IMR-90 (cell line): ENCODE data around the gene HMCN1. TPM values are rescaled to one million over a fixed set of nuclear protein-coding genes. Genes with fewer than 3 reads are reported as not detected.

ENCODE experiments used
- ATAC-seq: fragments of 200-7000 bp; cut with Tn5 transposase; 2 replicates; pipeline ENCODE4 v1.9.1; 2020; ENCODE audit warnings: low read depth, mild to moderate bottlenecking, moderate library complexity
- Bru-seq: library from RNA; stranded (reverse); fragments of 400-500 nt; gene quantifications from one replicate; lab custom pipeline; 2021; lab: Mats Ljungman, UMichigan
- BruChase-seq, 2 experiments: library from RNA; stranded (reverse); fragments of 400-500 nt; gene quantifications; one replicate each; lab custom pipeline; 2021; lab: Mats Ljungman, UMichigan
- BruUV-seq: library from RNA; stranded (reverse); fragments of 400-500 nt; replicated peaks from 2 replicates; lab custom pipeline; 2021; lab: Mats Ljungman, UMichigan
- CTCF ChIA-PET: fragments of 300-600 bp; formaldehyde crosslinking; extraction: SDS; loops from one replicate; lab custom pipeline; 2021; ENCODE audit warnings: antibody characterized with exemption; lab: Yijun Ruan, JAX
- POLR2A ChIA-PET: fragments of 300-600 bp; sonication (Branson Sonifier 250); formaldehyde crosslinking; loops from one replicate; lab custom pipeline; 2022; ENCODE audit warnings: antibody characterized with exemption; ENCODE audit not compliant: unreplicated experiment; lab: Charles Lee
- DNase-seq: peaks from one replicate; pipeline ENCODE4 v3.0.0; 2013
- H2AFZ ChIP-seq: replicated peaks from 2 replicates; pipeline ENCODE3; 2013; ENCODE audit warnings: low read length, mild to moderate bottlenecking; ENCODE audit not compliant: poor library complexity
- H2AK5ac ChIP-seq: 2 replicates; pipeline ENCODE4 v1.6.1; 2013; ENCODE audit warnings: low read depth, low read length, inconsistent platforms
- H2AK9ac ChIP-seq: replicated peaks from 2 replicates; pipeline ENCODE3; 2013; ENCODE audit warnings: mild to moderate bottlenecking, low read depth, low read length, moderate library complexity; ENCODE audit not compliant: poor library complexity
- H2BK120ac ChIP-seq: 2 replicates; pipeline ENCODE4 v1.6.1; 2013; ENCODE audit warnings: low read depth, low read length, inconsistent platforms
- H2BK15ac ChIP-seq: 3 replicates; pipeline ENCODE4 v1.6.1; 2013; ENCODE audit warnings: low read depth, low read length, inconsistent platforms
- H2BK20ac ChIP-seq: 2 replicates; pipeline ENCODE4 v1.6.1; 2013; ENCODE audit warnings: low read depth, mild to moderate bottlenecking, inconsistent platforms, low read length, moderate library complexity
- H2BK5ac ChIP-seq: 2 replicates; pipeline ENCODE4 v1.6.1; 2013; ENCODE audit warnings: mild to moderate bottlenecking, low read depth, low read length, inconsistent platforms; ENCODE audit not compliant: poor library complexity, severe bottlenecking
- H3K14ac ChIP-seq: replicated peaks from 2 replicates; pipeline ENCODE4 v1.6.1; 2013; ENCODE audit warnings: low read depth, low read length, inconsistent platforms
- H3K18ac ChIP-seq: 2 replicates; pipeline ENCODE4 v1.6.1; 2013; ENCODE audit warnings: low read depth, low read length, control low read depth
- H3K23ac ChIP-seq: 2 replicates; pipeline ENCODE4 v1.6.1; 2013; ENCODE audit warnings: low read depth, low read length, inconsistent platforms
- H3K27ac ChIP-seq: 2 replicates; pipeline ENCODE4 v1.5.1; 2013; ENCODE audit warnings: mild to moderate bottlenecking, control low read depth, low read length; ENCODE audit not compliant: insufficient read depth
- H3K27me3 ChIP-seq: 2 replicates; pipeline ENCODE4 v1.6.1; 2013; ENCODE audit warnings: low read length; ENCODE audit not compliant: control insufficient read depth, insufficient read depth
- H3K36me3 ChIP-seq: 2 replicates; pipeline ENCODE4 v1.6.1; 2013; ENCODE audit warnings: low read length, mixed read lengths; ENCODE audit not compliant: control insufficient read depth, insufficient read depth
- H3K4ac ChIP-seq: 2 replicates; pipeline ENCODE4 v1.6.1; 2013; ENCODE audit warnings: low read depth, low read length, inconsistent platforms
- H3K4me1 ChIP-seq: 2 replicates; pipeline ENCODE4 v1.6.1; 2013; ENCODE audit warnings: low read length, mixed read lengths; ENCODE audit not compliant: control insufficient read depth, insufficient read depth
- H3K4me2 ChIP-seq: 2 replicates; pipeline ENCODE4 v1.6.1; 2013; ENCODE audit warnings: low read depth, mild to moderate bottlenecking, control low read depth, low read length, moderate library complexity
- H3K4me3 ChIP-seq: 2 replicates; pipeline ENCODE4 v1.5.1; 2013; ENCODE audit warnings: low read depth, mild to moderate bottlenecking, control low read depth, low read length, moderate library complexity; ENCODE audit not compliant: insufficient read depth
- H3K56ac ChIP-seq: 2 replicates; pipeline ENCODE4 v1.6.1; 2013; ENCODE audit warnings: low read length, inconsistent platforms; ENCODE audit not compliant: insufficient read depth; ENCODE audit errors: extremely low read depth
- H3K79me1 ChIP-seq, 2 experiments: 2 replicates each; pipeline ENCODE4 v1.6.1; 2013; ENCODE audit warnings: low read length in 2 of 2, inconsistent platforms in 1 of 2, low read depth in 1 of 2
- H3K9ac ChIP-seq: 2 replicates; pipeline ENCODE4 v1.6.1; 2013; ENCODE audit warnings: low read depth, low read length, control low read depth
- H3K9me1 ChIP-seq: 2 replicates; pipeline ENCODE4 v1.6.1; 2013; ENCODE audit warnings: low read length, inconsistent platforms; ENCODE audit not compliant: insufficient read depth
- H3K9me3 ChIP-seq: 2 replicates; pipeline ENCODE4 v1.6.1; 2013; ENCODE audit warnings: low read length; ENCODE audit not compliant: control insufficient read depth, insufficient read depth
- H4K20me1 ChIP-seq: 2 replicates; pipeline ENCODE4 v1.6.1; 2013; ENCODE audit warnings: low read length, inconsistent platforms; ENCODE audit not compliant: insufficient read depth
- H4K5ac ChIP-seq: 2 replicates; pipeline ENCODE4 v1.6.1; 2013; ENCODE audit warnings: mild to moderate bottlenecking, low read depth, low read length, control low read depth
- H4K8ac ChIP-seq, 2 experiments: 2 replicates each; pipeline ENCODE4 v1.6.1; 2013; ENCODE audit warnings: low read depth in 2 of 2, low read length in 2 of 2, control low read depth in 1 of 2, inconsistent platforms in 1 of 2
- H4K91ac ChIP-seq: 2 replicates; pipeline ENCODE4 v1.6.1; 2013; ENCODE audit warnings: low read depth, low read length, inconsistent platforms; ENCODE audit not compliant: insufficient read depth
- CHD1 ChIP-seq: IDR thresholded peaks from 2 replicates; pipeline ENCODE4 v1.6.1; 2012; ENCODE audit warnings: low read depth, low read length, improper control_type of control experiment
- CTCF ChIP-seq: conservative IDR thresholded peaks from 2 replicates; pipeline ENCODE4 v1.5.1; 2012; ENCODE audit warnings: mild to moderate bottlenecking, low read depth, low read length, improper control_type of control experiment
- ELK1 ChIP-seq: fragments of 150-350 bp; IDR thresholded peaks from 2 replicates; pipeline ENCODE4 v1.6.1; 2016; ENCODE audit warnings: low read depth, mild to moderate bottlenecking, low read length, moderate library complexity, borderline replicate concordance
- FOS ChIP-seq: fragments of 150-350 bp; IDR thresholded peaks from 2 replicates; pipeline ENCODE4 v1.6.1; 2016; ENCODE audit warnings: low read depth, low read length
- MAFK ChIP-seq: IDR thresholded peaks from 2 replicates; pipeline ENCODE4 v1.6.1; 2012; ENCODE audit warnings: low read depth, low read length, improper control_type of control experiment
- MAZ ChIP-seq: IDR thresholded peaks from 2 replicates; pipeline ENCODE4 v1.6.1; 2012; ENCODE audit warnings: low read depth, mild to moderate bottlenecking, low read length, improper control_type of control experiment, moderate library complexity, borderline replicate concordance
- MXI1 ChIP-seq: IDR thresholded peaks from 2 replicates; pipeline ENCODE4 v1.6.1; 2012; ENCODE audit warnings: low read depth, mild to moderate bottlenecking, low read length, moderate library complexity, borderline replicate concordance
- POLR2A ChIP-seq: IDR thresholded peaks from 2 replicates; pipeline ENCODE4 v1.6.1; 2012; ENCODE audit warnings: mild to moderate bottlenecking, low read depth, low read length
- RAD21 ChIP-seq: IDR thresholded peaks from 2 replicates; pipeline ENCODE4 v1.6.1; 2012; ENCODE audit warnings: low read length, improper control_type of control experiment
- USF2 ChIP-seq: fragments of 150-350 bp; IDR thresholded peaks from 2 replicates; pipeline ENCODE4 v1.6.1; 2017; ENCODE audit warnings: mild to moderate bottlenecking, antibody characterized with exemption, low read length, low read depth
- WGBS, 2 experiments: methylation state at CpG; one replicate each; pipeline versions ENCODE4 v1.1.5 to v1.1.7; 2013; ENCODE audit warnings: missing lambda C conversion rate in 2 of 2; ENCODE audit not compliant: insufficient read length in 1 of 2; ENCODE audit errors: extremely low coverage in 2 of 2; 5-methylcytosine and 5-hydroxymethylcytosine counted together
- dilution Hi-C: fragments of 300-500 bp; cut with HindIII; formaldehyde crosslinking; loops from one replicate; pipeline ENCODE4 v1.14.3; 2018; ENCODE audit warnings: low sequenced_read_pairs; ENCODE audit not compliant: unreplicated experiment
- in situ Hi-C: fragments of 300-500 bp; cut with MboI; formaldehyde crosslinking; loops from 3 replicates; pipeline ENCODE4 v1.14.3; 2019; ENCODE audit warnings: low sequenced_read_pairs, inconsistent platforms, mixed read lengths
- intact Hi-C: fragments of 100-400 bp; cut with micrococcal nuclease; formaldehyde crosslinking; loops from 2 replicates; pipeline ENCODE4 v1.10.0; 2022
- long read RNA-seq: library from polyadenylated mRNA; unstranded; transcript quantifications from one replicate; pipeline ENCODE4 v2.0.0, GENCODE V29; 2021; ENCODE audit not compliant: unreplicated experiment
- polyA plus RNA-seq, 3 experiments: library from polyadenylated mRNA; depleted of rRNA; stranded (reverse); fragments of >200 nt; gene quantifications; 2 replicates each; pipeline ENCODE4 v1.2.3, GENCODE V29; 2012; ENCODE audit warnings: low replicate concordance in 1 of 3
- total RNA-seq: library from RNA; depleted of rRNA; stranded (reverse); fragments of >200 nt; gene quantifications from 2 replicates; pipeline ENCODE4 v1.2.3, GENCODE V29; 2012; rRNA removed

The HMCN1 gene
- total RNA-seq (7.8 and 11.7 TPM in 2 replicates), polyA plus RNA-seq (2012; rRNA removed) (4.6 and 6.1 TPM in 2 replicates), Bru-seq, nascent RNA (percentile 43 among the genes with signal in this experiment), BruChase-seq, experiment 1, labeled RNA remaining after a 6-hour chase (percentile 39 among the genes with signal in this experiment), BruChase-seq, experiment 2, labeled RNA remaining after a 2-hour chase (percentile 37 among the genes with signal in this experiment)
- 2.0 and 3.3 TPM in 2 replicates for polyA plus RNA-seq (2012; cell fraction: cytosol; rRNA removed)
- polyA plus RNA-seq (2012; cell fraction: nucleus; rRNA removed; ENCODE audit: low replicate concordance): 1.9 and 6.6 TPM in 2 replicates
- long read RNA-seq, partial matches to known transcripts: 2 of 2 reads
- long read RNA-seq, other reads (novel, unspliced or antisense): 0 of 2 reads

GRCh38 chr1:185733818-185734735 is at the start of gene HMCN1:
HMCN1 (plus strand) TSS chr1:185734391; CDS start chr1:185734780, 389 bp downstream.
- intact Hi-C loops (no loop called here), in situ Hi-C loops (no loop called here), dilution Hi-C loops (no loop called here)
- Histone ChIP-seq H3K27ac (peak within 1 kb of the TSS; percentile 73), H3K36me3 (no peaks in the 10 kb centered on the region), H3K79me1 (no peaks in the 10 kb centered on the region), H3K27me3 (no peaks in the 10 kb centered on the region), H3K4me2 (peak within 1 kb of the TSS; percentile 100), H3K9me3 (no peaks in the 10 kb centered on the region), H4K20me1 (no peaks in the 10 kb centered on the region), H3K23ac (peak within 1 kb of the TSS; percentile 72), H3K9ac (peak within 1 kb of the TSS; percentile 83), H3K4ac (peak within 1 kb of the TSS; percentile 55), H3K9me1 (no peaks in the 10 kb centered on the region), H2AFZ (peak within 1 kb of the TSS; percentile 94), H2AK5ac (no peak within 1 kb of the TSS), H4K91ac (peak within 1 kb of the TSS; percentile 19; the same call in 1 of the 2 replicates), H3K56ac (peak within 1 kb of the TSS; percentile 67; the same call in 1 of the 2 replicates), H3K4me1 (0 out of 2 replicates have a peak, but pooled peaks cover 2% of the 10 kb centered on the region), H2BK15ac (no peak within 1 kb of the TSS), H3K18ac (peak within 1 kb of the TSS; percentile 63), H3K14ac (peak within 1 kb of the TSS; percentile 84), H2AK9ac (peak within 1 kb of the TSS; percentile 66), H2BK120ac (peak within 1 kb of the TSS; percentile 17; the same call in 1 of the 2 replicates), H2BK20ac (no peak within 1 kb of the TSS; the same call in 1 of the 2 replicates), H4K8ac (peak within 1 kb of the TSS in 1 of 2 experiments; percentile 62), H2BK5ac (peak within 1 kb of the TSS; percentile 22), H3K4me3 (peak within 1 kb of the TSS; percentile 74), H4K5ac (peak within 1 kb of the TSS; percentile 54)
- BruUV-seq: no TSS peak
- WGBS, 2 experiments: 1% methylated on average over 11 of the region's 47 CpGs; no CpG with 5 or more reads in 1 of the 2 experiments
- CTCF ChIA-PET: interaction anchor here (0.8 to 1.3 kb wide), 2 partner anchors 13 to 18 kb away, joined by 3 to 6 read pairs; no protein-coding TSS in a partner anchor
- peak; percentile 96 for ATAC-seq
- POLR2A ChIA-PET: no interaction called here
- DNase-seq: peak; percentile 65
- TF ChIP-seq USF2 (no peak), MAFK (no peak), FOS (no peak), MXI1 (peak; percentile 28; the same call in 1 of the 2 replicates), CHD1 (no peak), RAD21 (peak; percentile 5; the same call in 1 of the 2 replicates), ELK1 (no peak), MAZ (peak; percentile 17; the same call in 1 of the 2 replicates), CTCF (peak; percentile 40), POLR2A (0 out of 2 replicates have a peak, but pooled peaks have one; percentile 45)
